B cell (primary cell): ENCODE data around the gene SEC14L5.

Experiments used
- EZH2 ChIP-seq: IDR thresholded peaks from 2 replicates; pipeline ENCODE4 v1.6.1; 2012; ENCODE audit warnings: borderline replicate concordance, low read depth, mild to moderate bottlenecking, moderate library complexity, low read length; ENCODE audit not compliant: insufficient read depth, poor library complexity, severe bottlenecking
- TF ChIP-seq, protein P1 (sequence below): fragments of 200-600 bp; IDR thresholded peaks from one replicate; pipeline ENCODE4 v1.8.0; 2022; ENCODE audit warnings: antibody characterized with exemption, mild to moderate bottlenecking

- TF ChIP-seq, protein P1, sequence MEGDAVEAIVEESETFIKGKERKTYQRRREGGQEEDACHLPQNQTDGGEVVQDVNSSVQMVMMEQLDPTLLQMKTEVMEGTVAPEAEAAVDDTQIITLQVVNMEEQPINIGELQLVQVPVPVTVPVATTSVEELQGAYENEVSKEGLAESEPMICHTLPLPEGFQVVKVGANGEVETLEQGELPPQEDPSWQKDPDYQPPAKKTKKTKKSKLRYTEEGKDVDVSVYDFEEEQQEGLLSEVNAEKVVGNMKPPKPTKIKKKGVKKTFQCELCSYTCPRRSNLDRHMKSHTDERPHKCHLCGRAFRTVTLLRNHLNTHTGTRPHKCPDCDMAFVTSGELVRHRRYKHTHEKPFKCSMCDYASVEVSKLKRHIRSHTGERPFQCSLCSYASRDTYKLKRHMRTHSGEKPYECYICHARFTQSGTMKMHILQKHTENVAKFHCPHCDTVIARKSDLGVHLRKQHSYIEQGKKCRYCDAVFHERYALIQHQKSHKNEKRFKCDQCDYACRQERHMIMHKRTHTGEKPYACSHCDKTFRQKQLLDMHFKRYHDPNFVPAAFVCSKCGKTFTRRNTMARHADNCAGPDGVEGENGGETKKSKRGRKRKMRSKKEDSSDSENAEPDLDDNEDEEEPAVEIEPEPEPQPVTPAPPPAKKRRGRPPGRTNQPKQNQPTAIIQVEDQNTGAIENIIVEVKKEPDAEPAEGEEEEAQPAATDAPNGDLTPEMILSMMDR, result no peak
- TF ChIP-seq EZH2, result no peak
These were observed 53.5 kb downstream of the SEC14L5 start for GRCh38 chr16:5011637-5012036.
